SK-N-SH treated with all-trans-retinoic acid at 6 μM for 48 hours (cell line): ENCODE data around the gene KRTDAP.

ENCODE experiments used
- ATAC-seq: fragments of 200-7000 bp; cut with Tn5 transposase; 3 replicates; pipeline ENCODE4 v1.9.1; 2020; ENCODE audit warnings: mild to moderate bottlenecking, moderate library complexity
- ARNTL ChIP-seq: fragments of 450-650 bp; formaldehyde crosslinking; IDR thresholded peaks from 2 replicates; pipeline ENCODE4 v1.5.0; 2020; ENCODE audit warnings: low read depth, mild to moderate bottlenecking, moderate library complexity, borderline replicate concordance
- BACH2 ChIP-seq: fragments of 250-450 bp; sonication (Bioruptor Pico); IDR thresholded peaks from 2 replicates; pipeline ENCODE4 v1.9.0; 2021; ENCODE audit warnings: mild to moderate bottlenecking, borderline replicate concordance
- CREB5 ChIP-seq: fragments of 250-450 bp; sonication (Bioruptor Pico); IDR thresholded peaks from 2 replicates; pipeline ENCODE4 v1.5.1; 2020; ENCODE audit warnings: low read depth, mild to moderate bottlenecking, moderate library complexity
- CSDC2 ChIP-seq: fragments of 250-450 bp; sonication (Bioruptor Pico); IDR thresholded peaks from 2 replicates; pipeline ENCODE4 v1.5.0; 2020; ENCODE audit warnings: mild to moderate bottlenecking, moderate library complexity
- ESRRG ChIP-seq: fragments of 250-450 bp; sonication (Bioruptor Pico); IDR thresholded peaks from 2 replicates; pipeline ENCODE4 v1.6.1; 2021; ENCODE audit warnings: mild to moderate bottlenecking
- GLIS3 ChIP-seq: fragments of 250-450 bp; sonication (Bioruptor Pico); IDR thresholded peaks from 2 replicates; pipeline ENCODE4 v1.5.0; 2020; ENCODE audit warnings: mild to moderate bottlenecking, moderate library complexity
- ISL1 ChIP-seq: fragments of 250-450 bp; sonication (Bioruptor Pico); IDR thresholded peaks from 2 replicates; pipeline ENCODE4 v2.1.2; 2022; ENCODE audit warnings: mild to moderate bottlenecking, moderate library complexity
- OSR1 ChIP-seq: fragments of 250-450 bp; sonication (Bioruptor Pico); IDR thresholded peaks from 2 replicates; pipeline ENCODE4 v1.8.0; 2022; ENCODE audit warnings: moderate library complexity, mild to moderate bottlenecking, inconsistent platforms
- PATZ1 ChIP-seq: fragments of 250-450 bp; sonication (Bioruptor Pico); IDR thresholded peaks from 2 replicates; pipeline ENCODE4 v1.8.0; 2020; ENCODE audit warnings: mild to moderate bottlenecking, moderate library complexity, borderline replicate concordance
- PPARA ChIP-seq: fragments of 250-450 bp; sonication (Bioruptor Pico); IDR thresholded peaks from 2 replicates; pipeline ENCODE4 v1.5.0; 2020; ENCODE audit warnings: mild to moderate bottlenecking, borderline replicate concordance
- RARB ChIP-seq: fragments of 250-450 bp; sonication (Bioruptor Pico); IDR thresholded peaks from 2 replicates; pipeline ENCODE4 v1.8.0; 2021; ENCODE audit warnings: mild to moderate bottlenecking, moderate library complexity
- SNAI2 ChIP-seq: fragments of 250-450 bp; sonication (Bioruptor Pico); IDR thresholded peaks from 2 replicates; pipeline ENCODE4 v1.5.0; 2020; ENCODE audit warnings: mild to moderate bottlenecking, moderate library complexity
- TCF4 ChIP-seq: fragments of 250-450 bp; sonication (Bioruptor Pico); IDR thresholded peaks from 2 replicates; pipeline ENCODE4 v1.8.0; 2021; ENCODE audit warnings: mild to moderate bottlenecking, moderate library complexity, borderline replicate concordance
- TSHZ2 ChIP-seq: fragments of 250-450 bp; sonication (Bioruptor Pico); IDR thresholded peaks from 2 replicates; pipeline ENCODE4 v1.5.0; 2020; ENCODE audit warnings: mild to moderate bottlenecking, moderate library complexity
- ZC3H10 ChIP-seq: fragments of 250-450 bp; sonication (Bioruptor Pico); IDR thresholded peaks from 2 replicates; pipeline ENCODE4 v1.5.1; 2021; ENCODE audit warnings: mild to moderate bottlenecking, moderate library complexity
- ZFP3 ChIP-seq: fragments of 250-450 bp; sonication (Bioruptor Pico); IDR thresholded peaks from 2 replicates; pipeline ENCODE4 v1.5.0; 2020; ENCODE audit warnings: mild to moderate bottlenecking, moderate library complexity
- ZFP30 ChIP-seq: fragments of 450-650 bp; formaldehyde crosslinking; IDR thresholded peaks from 2 replicates; pipeline ENCODE4 v1.5.0; 2022; ENCODE audit warnings: mild to moderate bottlenecking, moderate library complexity
- ZNF70 ChIP-seq: fragments of 450-650 bp; formaldehyde crosslinking; IDR thresholded peaks from 2 replicates; pipeline ENCODE4 v1.5.0; 2020; ENCODE audit warnings: mild to moderate bottlenecking, moderate library complexity
- ZNF8 ChIP-seq: fragments of 450-650 bp; formaldehyde crosslinking; IDR thresholded peaks from 2 replicates; pipeline ENCODE4 v1.5.0; 2020; ENCODE audit warnings: mild to moderate bottlenecking, moderate library complexity
- TF ChIP-seq, protein P1 (sequence below): fragments of 250-450 bp; sonication (Bioruptor Pico); IDR thresholded peaks from 2 replicates; pipeline ENCODE4 v1.5.1; 2021; ENCODE audit warnings: mild to moderate bottlenecking, moderate library complexity
- TF ChIP-seq, protein P2 (sequence below): fragments of 250-450 bp; sonication (Bioruptor Pico); IDR thresholded peaks from 2 replicates; pipeline ENCODE4 v1.8.0; 2021; ENCODE audit warnings: low read depth, mild to moderate bottlenecking, moderate library complexity, borderline replicate concordance

Gene KRTDAP

GRCh38 chr19:35507561-35507960 is 17.3 kb upstream of the KRTDAP start:
- no peak for ATAC-seq
- TF ChIP-seq, protein P1, sequence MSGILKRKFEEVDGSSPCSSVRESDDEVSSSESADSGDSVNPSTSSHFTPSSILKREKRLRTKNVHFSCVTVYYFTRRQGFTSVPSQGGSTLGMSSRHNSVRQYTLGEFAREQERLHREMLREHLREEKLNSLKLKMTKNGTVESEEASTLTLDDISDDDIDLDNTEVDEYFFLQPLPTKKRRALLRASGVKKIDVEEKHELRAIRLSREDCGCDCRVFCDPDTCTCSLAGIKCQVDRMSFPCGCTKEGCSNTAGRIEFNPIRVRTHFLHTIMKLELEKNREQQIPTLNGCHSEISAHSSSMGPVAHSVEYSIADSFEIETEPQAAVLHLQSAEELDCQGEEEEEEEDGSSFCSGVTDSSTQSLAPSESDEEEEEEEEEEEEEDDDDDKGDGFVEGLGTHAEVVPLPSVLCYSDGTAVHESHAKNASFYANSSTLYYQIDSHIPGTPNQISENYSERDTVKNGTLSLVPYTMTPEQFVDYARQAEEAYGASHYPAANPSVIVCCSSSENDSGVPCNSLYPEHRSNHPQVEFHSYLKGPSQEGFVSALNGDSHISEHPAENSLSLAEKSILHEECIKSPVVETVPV (CRISPR knock-in tag) = no peak
- TF ChIP-seq GLIS3 (CRISPR knock-in tag) = no peak
- TF ChIP-seq, protein P2, sequence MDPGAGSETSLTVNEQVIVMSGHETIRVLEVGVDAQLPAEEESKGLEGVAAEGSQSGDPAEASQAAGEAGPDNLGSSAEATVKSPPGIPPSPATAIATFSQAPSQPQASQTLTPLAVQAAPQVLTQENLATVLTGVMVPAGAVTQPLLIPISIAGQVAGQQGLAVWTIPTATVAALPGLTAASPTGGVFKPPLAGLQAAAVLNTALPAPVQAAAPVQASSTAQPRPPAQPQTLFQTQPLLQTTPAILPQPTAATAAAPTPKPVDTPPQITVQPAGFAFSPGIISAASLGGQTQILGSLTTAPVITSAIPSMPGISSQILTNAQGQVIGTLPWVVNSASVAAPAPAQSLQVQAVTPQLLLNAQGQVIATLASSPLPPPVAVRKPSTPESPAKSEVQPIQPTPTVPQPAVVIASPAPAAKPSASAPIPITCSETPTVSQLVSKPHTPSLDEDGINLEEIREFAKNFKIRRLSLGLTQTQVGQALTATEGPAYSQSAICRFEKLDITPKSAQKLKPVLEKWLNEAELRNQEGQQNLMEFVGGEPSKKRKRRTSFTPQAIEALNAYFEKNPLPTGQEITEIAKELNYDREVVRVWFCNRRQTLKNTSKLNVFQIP (CRISPR knock-in tag) = no peak
- TF ChIP-seq PPARA (CRISPR knock-in tag) = no peak
- TF ChIP-seq SNAI2 = no peak
- TF ChIP-seq ESRRG = no peak
- no peak for TF ChIP-seq ZNF8 (CRISPR knock-in tag)
- no peak for TF ChIP-seq ARNTL (CRISPR knock-in tag)
- no peak for TF ChIP-seq ZNF70 (CRISPR knock-in tag)
- no peak for TF ChIP-seq TCF4
- TF ChIP-seq ZFP30 (CRISPR knock-in tag) = no peak
- TF ChIP-seq ZFP3 (CRISPR knock-in tag) = no peak
- no peak for TF ChIP-seq CSDC2
- TF ChIP-seq OSR1 (CRISPR knock-in tag) = no peak
- TF ChIP-seq ZC3H10 (CRISPR knock-in tag) = no peak
- TF ChIP-seq PATZ1 (CRISPR knock-in tag) = no peak
- no peak for TF ChIP-seq CREB5 (CRISPR knock-in tag)

- ATAC-seq = no peak
- TF ChIP-seq ARNTL (CRISPR knock-in tag) = no peak
- no peak for TF ChIP-seq ZNF8 (CRISPR knock-in tag)
- no peak for TF ChIP-seq ISL1 (CRISPR knock-in tag)
- TF ChIP-seq, protein P2 (CRISPR knock-in tag) = no peak
- no peak for TF ChIP-seq ESRRG
- no peak for TF ChIP-seq RARB (CRISPR knock-in tag)
- TF ChIP-seq BACH2 (CRISPR knock-in tag) = no peak
- no peak for TF ChIP-seq ZFP3 (CRISPR knock-in tag)
- TF ChIP-seq PATZ1 (CRISPR knock-in tag) = no peak
- no peak for TF ChIP-seq TSHZ2 (CRISPR knock-in tag)
- TF ChIP-seq PPARA (CRISPR knock-in tag) = no peak
- TF ChIP-seq ZC3H10 (CRISPR knock-in tag) = no peak
- TF ChIP-seq ZNF70 (CRISPR knock-in tag) = no peak
- no peak for TF ChIP-seq GLIS3 (CRISPR knock-in tag)
- no peak for TF ChIP-seq ZFP30 (CRISPR knock-in tag)
These were observed 15.7 kb upstream of the KRTDAP start for GRCh38 chr19:35506011-35506410.
